ENCODE data around the gene PPARG. TPM values are rescaled to one million over a fixed set of nuclear protein-coding genes. Genes with fewer than 3 reads are reported as not detected.

Gene PPARG
- total and polyA plus RNA-seq, 10 of the 15 experiments (the other 5 are each of a cell fraction or from before 2014, with no cell fraction given) = 0.06 to 0.86 (median 0.12) TPM; not detected in 5

DNA sequence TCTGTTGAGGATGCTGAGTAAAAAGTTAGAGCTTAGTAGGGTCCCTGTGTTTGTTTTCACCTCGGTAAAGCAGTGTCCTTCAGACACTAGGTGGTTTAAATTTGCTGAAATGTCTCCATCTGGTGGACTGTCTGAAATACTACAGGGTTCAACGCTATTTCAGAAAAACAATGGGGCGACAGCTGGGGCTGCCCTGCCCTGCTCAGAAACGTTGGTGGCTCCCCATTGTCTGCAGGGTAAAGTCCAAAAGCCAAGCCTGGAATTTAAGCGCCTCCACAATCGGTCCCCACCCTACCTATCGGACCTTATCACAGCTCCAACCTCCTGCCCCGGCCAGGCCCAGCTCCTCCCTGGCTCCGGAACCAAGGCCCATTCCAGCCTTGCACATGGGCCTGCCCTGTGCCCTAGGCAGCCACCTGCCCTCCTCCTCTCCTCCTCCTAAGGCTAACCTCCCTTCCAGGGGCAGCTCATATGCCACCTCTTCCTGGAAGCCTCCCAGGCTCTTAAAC is 191.1 kb downstream of the PPARG start:
- Histone ChIP-seq H4K20me1 (ENCODE audit: control insufficient read depth, insufficient read depth) (no peaks in the 10 kb centered on the region), H3K27me3 (replicated peaks in 1 of 2; ENCODE audit: control insufficient read depth in 2 of 2, insufficient read depth in 2 of 2, low read length in 1 of 2) (no peaks in the 10 kb centered on the region), H3K9ac (ENCODE audit: control insufficient read depth, insufficient read depth, low read length) (no peak overlapping the region), H2AFZ (ENCODE audit: control insufficient read depth, low read depth, low read length) (no peak overlapping the region), H3K4me1 (ENCODE audit: control insufficient read depth, insufficient read depth, low read length) (peaks cover 5% of the 10 kb centered on the region; the same call in 1 of the 2 replicates), H3K4me3 (no peak overlapping the region), H3K4me2 (ENCODE audit: control insufficient read depth, insufficient read depth) (no peak overlapping the region), H3K79me2 (ENCODE audit: control insufficient read depth, insufficient read depth, low read length) (peaks cover 7% of the 10 kb centered on the region), H3K36me3 (ENCODE audit: control insufficient read depth in 2 of 2, insufficient read depth in 2 of 2, low read length in 1 of 2) (no peaks in the 10 kb centered on the region), H3K9me3 (replicated peaks; ENCODE audit: control insufficient read depth, insufficient read depth, low read length) (no peaks in the 10 kb centered on the region), H3K27ac (ENCODE audit: control insufficient read depth, insufficient read depth) (no peak overlapping the region)
- no TSS peak for BruUV-seq (replicated peaks)
- WGBS (ENCODE audit: insufficient coverage, insufficient replicate concordance, low lambda C conversion rate, missing lambda C conversion rate) = 28% methylated on average over 9 of the region's 9 CpGs
- ChIA-PET RAD21 (ENCODE audit: unreplicated experiment) (interaction anchor here (0.6 to 4.7 kb wide), 19 partner anchors 84 to 1000 kb away, joined by 3 to 139 read pairs (median 4); partner anchors contain the start of gene HDAC11), SMC1A (ENCODE audit: uncharacterized antibody, unreplicated experiment) (interaction anchor here (0.6 to 6.5 kb wide), 20 partner anchors 10 to 360 kb away, joined by 3 to 187 read pairs (median 4); no protein-coding TSS in a partner anchor), CTCF (interaction anchor here (0.6 to 4.5 kb wide), 51 partner anchors 8 to 411 kb away, joined by 3 to 255 read pairs (median 4); partner anchors contain the start of gene RAF1), POLR2A (interaction anchor here (0.7 to 1.2 kb wide), 2 partner anchors 264 to 304 kb away, joined by 3 to 4 read pairs; no protein-coding TSS in a partner anchor)
- in situ Hi-C loops (cut with MboI) = loop anchor here (5.0 kb wide), 1 partner anchor 343 kb away; no protein-coding TSS in a partner anchor
- DNase-seq (ENCODE audit: low read depth, low spot score) = no peak
- peak; percentile 66 for ATAC-seq
- intact Hi-C loops (cut with micrococcal nuclease; ENCODE audit: unreplicated experiment) = loop anchor here (1.0 to 10.0 kb wide), 5 partner anchors 185 to 345 kb away; no protein-coding TSS in a partner anchor
- peak; percentile 44 for FAIRE-seq
- TF ChIP-seq SUZ12 (IDR thresholded peaks at IDR 0.05; ENCODE audit: unreplicated experiment) (no peak), ATF7 (IDR thresholded peaks at IDR 0.05; ENCODE audit: low read depth) (no peak), SREBF1 (IDR thresholded peaks at IDR 0.05; ENCODE audit: low read length) (no peak), KDM1A (IDR thresholded peaks at IDR 0.05; ENCODE audit: borderline replicate concordance) (no peak), YY1 (IDR thresholded peaks at IDR 0.05; ENCODE audit: low read depth, low read length) (0 out of 2 replicates have a peak, but pooled peaks have one; percentile 31), NR2F1 (conservative IDR thresholded peaks at IDR 0.05) (no peak), NFYB (IDR thresholded peaks at IDR 0.05; ENCODE audit: insufficient read depth, low read depth, low read length) (no peak), POLR2AphosphoS2 (IDR thresholded peaks at IDR 0.05; ENCODE audit: low read depth, low read length) (no peak), CBX5 (IDR thresholded peaks at IDR 0.05; ENCODE audit: low read depth) (no peak), TARDBP (IDR thresholded peaks at IDR 0.05; ENCODE audit: borderline replicate concordance) (no peak), RAD21 (IDR thresholded peaks at IDR 0.05; ENCODE audit: insufficient read depth, low read depth, low read length) (peak; percentile 83), WRNIP1 (IDR thresholded peaks at IDR 0.05; ENCODE audit: borderline replicate concordance, low read depth, low read length) (no peak), SMC3 (IDR thresholded peaks at IDR 0.05; ENCODE audit: borderline replicate concordance, low read length) (peak; percentile 85), IKZF2 (IDR thresholded peaks at IDR 0.05) (no peak), TBL1XR1 (IDR thresholded peaks at IDR 0.05; ENCODE audit: low read depth, low read length) (no peak), KAT2A (conservative IDR thresholded peaks at IDR 0.05; ENCODE audit: control insufficient read depth, low read depth, low read length) (no peak)
- TF ChIP-seq, protein P1, sequence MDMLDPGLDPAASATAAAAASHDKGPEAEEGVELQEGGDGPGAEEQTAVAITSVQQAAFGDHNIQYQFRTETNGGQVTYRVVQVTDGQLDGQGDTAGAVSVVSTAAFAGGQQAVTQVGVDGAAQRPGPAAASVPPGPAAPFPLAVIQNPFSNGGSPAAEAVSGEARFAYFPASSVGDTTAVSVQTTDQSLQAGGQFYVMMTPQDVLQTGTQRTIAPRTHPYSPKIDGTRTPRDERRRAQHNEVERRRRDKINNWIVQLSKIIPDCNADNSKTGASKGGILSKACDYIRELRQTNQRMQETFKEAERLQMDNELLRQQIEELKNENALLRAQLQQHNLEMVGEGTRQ (IDR thresholded peaks at IDR 0.05; ENCODE audit: borderline replicate concordance, low read depth, low read length) = no peak
- TF ChIP-seq, protein P2, sequence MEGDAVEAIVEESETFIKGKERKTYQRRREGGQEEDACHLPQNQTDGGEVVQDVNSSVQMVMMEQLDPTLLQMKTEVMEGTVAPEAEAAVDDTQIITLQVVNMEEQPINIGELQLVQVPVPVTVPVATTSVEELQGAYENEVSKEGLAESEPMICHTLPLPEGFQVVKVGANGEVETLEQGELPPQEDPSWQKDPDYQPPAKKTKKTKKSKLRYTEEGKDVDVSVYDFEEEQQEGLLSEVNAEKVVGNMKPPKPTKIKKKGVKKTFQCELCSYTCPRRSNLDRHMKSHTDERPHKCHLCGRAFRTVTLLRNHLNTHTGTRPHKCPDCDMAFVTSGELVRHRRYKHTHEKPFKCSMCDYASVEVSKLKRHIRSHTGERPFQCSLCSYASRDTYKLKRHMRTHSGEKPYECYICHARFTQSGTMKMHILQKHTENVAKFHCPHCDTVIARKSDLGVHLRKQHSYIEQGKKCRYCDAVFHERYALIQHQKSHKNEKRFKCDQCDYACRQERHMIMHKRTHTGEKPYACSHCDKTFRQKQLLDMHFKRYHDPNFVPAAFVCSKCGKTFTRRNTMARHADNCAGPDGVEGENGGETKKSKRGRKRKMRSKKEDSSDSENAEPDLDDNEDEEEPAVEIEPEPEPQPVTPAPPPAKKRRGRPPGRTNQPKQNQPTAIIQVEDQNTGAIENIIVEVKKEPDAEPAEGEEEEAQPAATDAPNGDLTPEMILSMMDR (IDR thresholded peaks at IDR 0.05 in 2 of 3, conservative IDR thresholded peaks at IDR 0.05 in 1 of 3; ENCODE audit: control insufficient read depth in 2 of 3, extremely low read depth in 1 of 3, insufficient read depth in 1 of 3, low read depth in 3 of 3, low read length in 3 of 3) = peak; percentile 54 to 73 (median 67); a peak in 5 of 6 replicates
- TF ChIP-seq, protein P3, sequence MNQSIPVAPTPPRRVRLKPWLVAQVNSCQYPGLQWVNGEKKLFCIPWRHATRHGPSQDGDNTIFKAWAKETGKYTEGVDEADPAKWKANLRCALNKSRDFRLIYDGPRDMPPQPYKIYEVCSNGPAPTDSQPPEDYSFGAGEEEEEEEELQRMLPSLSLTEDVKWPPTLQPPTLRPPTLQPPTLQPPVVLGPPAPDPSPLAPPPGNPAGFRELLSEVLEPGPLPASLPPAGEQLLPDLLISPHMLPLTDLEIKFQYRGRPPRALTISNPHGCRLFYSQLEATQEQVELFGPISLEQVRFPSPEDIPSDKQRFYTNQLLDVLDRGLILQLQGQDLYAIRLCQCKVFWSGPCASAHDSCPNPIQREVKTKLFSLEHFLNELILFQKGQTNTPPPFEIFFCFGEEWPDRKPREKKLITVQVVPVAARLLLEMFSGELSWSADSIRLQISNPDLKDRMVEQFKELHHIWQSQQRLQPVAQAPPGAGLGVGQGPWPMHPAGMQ (IDR thresholded peaks at IDR 0.05; ENCODE audit: borderline replicate concordance) = no peak
